Right lobe of liver (tissue), 6 donors: Measurements from ENCODE around the gene PRKAR1B. TPM values are rescaled to one million over a fixed set of nuclear protein-coding genes. Genes with fewer than 3 reads are reported as not detected.
A peak's percentile ranks its signal among the peaks of the same experiment; 100 is the strongest.

ENCODE experiments used
- ATAC-seq, 4 donors: fragments of 200-7000 bp; cut with Tn5 transposase; one replicate each; pipeline ENCODE4 v1.9.1; 2020; ENCODE audit warnings: mild to moderate bottlenecking in 4 of 4, moderate library complexity in 4 of 4
- DNase-seq, 3 donors: peaks; one replicate each; pipeline ENCODE4 v3.0.0-alpha.2; 2020
- H3K27ac ChIP-seq, 3 donors: fragments of 200-600 bp; one replicate each; pipeline ENCODE4 v1.8.0; 2022
- H3K27me3 ChIP-seq, 2 donors: fragments of 200-600 bp; one replicate each; pipeline ENCODE4 v1.8.0; 2022
- H3K36me3 ChIP-seq, 4 donors: fragments of 200-600 bp; sonication (generic) in 1 of 4; one replicate each; pipeline versions ENCODE4 v1.5.1 to v1.8.0; 2017 to 2022; ENCODE audit warnings: control low read depth in 1 of 4
- H3K4me1 ChIP-seq, 4 donors: fragments of 200-600 bp; sonication (generic) in 1 of 4; one replicate each; pipeline versions ENCODE4 v1.5.1 to v1.8.0; 2017 to 2022; ENCODE audit warnings: control low read depth in 1 of 4
- H3K4me3 ChIP-seq, 3 donors: fragments of 200-600 bp; one replicate each; pipeline ENCODE4 v1.8.0; 2022
- H3K9me3 ChIP-seq, 4 donors: fragments of 200-600 bp; sonication (generic) in 1 of 4; one replicate each; pipeline versions ENCODE4 v1.5.1 to v1.8.0; 2017 to 2022; ENCODE audit warnings: control low read depth in 1 of 4
- CTCF ChIP-seq, 4 donors: fragments of 200-600 bp in 3 of 4; fragments of 450-650 bp in 1 of 4; IDR thresholded peaks; one replicate each; pipeline versions ENCODE4 v1.5.1 to v1.8.0; 2016 to 2022; ENCODE audit warnings: antibody characterized with exemption in 4 of 4, mild to moderate bottlenecking in 2 of 4
- POLR2A ChIP-seq: fragments of 450-650 bp; IDR thresholded peaks from one replicate; pipeline ENCODE4 v1.6.1; 2017; ENCODE audit warnings: antibody characterized with exemption, mild to moderate bottlenecking
- WGBS: methylation state at CpG from one replicate; pipeline ENCODE4 v1.1.6; 2018; ENCODE audit warnings: low coverage, low lambda C conversion rate; ENCODE audit not compliant: insufficient coverage; ENCODE audit errors: missing lambda C conversion rate; 5-methylcytosine and 5-hydroxymethylcytosine counted together
- intact Hi-C, 2 donors: fragments of 100-400 bp; cut with DNase I; formaldehyde crosslinking; loops; one replicate each; pipeline versions ENCODE4 v1.11.2 to v1.14.1; 2022
- total RNA-seq, 6 experiments: library from RNA; depleted of rRNA in 2 of 6; stranded (reverse); fragments of >200 nt in 2 of 6; fragmentation: NEBNext Ultra II Directional in 3 of 6; extraction: Animal tissue kit (Norgen Biotek cat#: 25700) in 3 of 6; gene quantifications; one replicate each; pipeline versions ENCODE4 v1.1.0 to v1.2.4, GENCODE V29; 2016 to 2023
- donor health status: DM: no; HTN: yes; CAD: no.
- donor health status: DM: no; HTN: no; CAD: no.
- donor health status: DM: no; HTN: no; CAD: no.
- donor health status: DM: no; HTN: yes; CAD: no.
- donor health status: DM: no; HTN: yes; CAD: no.

The PRKAR1B gene
- total RNA-seq, 6 experiments from 2014 or later = 4.7 to 20.8 (median 11.3) TPM

- peak in 1 of 4 donors; percentile 4 for ATAC-seq
- TF ChIP-seq CTCF (IDR thresholded peaks at IDR 0.05) (no peak), POLR2A (no peak)
- H3K27me3 ChIP-seq = no peaks in the 10 kb centered on the region
These were observed 115.7 kb downstream of the PRKAR1B start for GRCh38 chr7:611281-611810.

GRCh38 chr7:610531-611280, 116.4 kb downstream of the PRKAR1B start:
- H3K36me3 ChIP-seq = no peaks in the 10 kb centered on the region
- peak overlapping the region in 1 of 3 donors; percentile 69 for H3K27ac ChIP-seq
- TF ChIP-seq CTCF (IDR thresholded peaks at IDR 0.05) = no peak
- no peak for TF ChIP-seq POLR2A
- WGBS = 52% methylated on average over 11 of the region's 21 CpGs
- intact Hi-C loops = no loop called here
- peak; percentile 76 to 87 (median 80) for ATAC-seq
- H3K4me1 ChIP-seq = no peaks in the 10 kb centered on the region
- no peaks in the 10 kb centered on the region for H3K27me3 ChIP-seq
- no peak overlapping the region for H3K4me3 ChIP-seq
- peak in 1 of 3 donors; percentile 47 for DNase-seq
- H3K9me3 ChIP-seq = no peaks in the 10 kb centered on the region

More at GRCh38 chr7:611281-611810, 115.7 kb downstream of the PRKAR1B start:
- peak overlapping the region in 1 of 3 donors; percentile 69 for H3K27ac ChIP-seq
- no peaks in the 10 kb centered on the region for H3K36me3 ChIP-seq
- no peak for DNase-seq
- H3K4me3 ChIP-seq = no peak overlapping the region
- intact Hi-C loops = no loop called here
- no peaks in the 10 kb centered on the region for H3K4me1 ChIP-seq
- 61% methylated on average over 4 of the region's 14 CpGs for WGBS
- H3K9me3 ChIP-seq = no peaks in the 10 kb centered on the region

GRCh38 chr7:610141-610530, 116.9 kb downstream of the PRKAR1B start:
- DNase-seq (peak in 1 of 3 donors; percentile 22), ATAC-seq (no peak)
- intact Hi-C loops = no loop called here
- WGBS = 83% methylated on average over 1 of the region's 10 CpGs
- no peaks in the 10 kb centered on the region for H3K9me3 ChIP-seq
- H3K27ac ChIP-seq = peak overlapping the region in 1 of 3 donors; percentile 69
- no peaks in the 10 kb centered on the region for H3K27me3 ChIP-seq
- TF ChIP-seq CTCF (IDR thresholded peaks at IDR 0.05) (no peak), POLR2A (no peak)
- H3K4me3 ChIP-seq = no peak overlapping the region
- no peaks in the 10 kb centered on the region for H3K36me3 ChIP-seq
- H3K4me1 ChIP-seq = no peaks in the 10 kb centered on the region

GRCh38 chr7:609365-609764, 117.7 kb downstream of the PRKAR1B start:
- TF ChIP-seq CTCF (IDR thresholded peaks at IDR 0.05) = no peak
- TF ChIP-seq POLR2A = no peak
- no peak for ATAC-seq
- H3K4me3 ChIP-seq = no peak overlapping the region
- peak in 1 of 3 donors; percentile 42 for DNase-seq
- no peaks in the 10 kb centered on the region for H3K27me3 ChIP-seq
- H3K9me3 ChIP-seq = no peaks in the 10 kb centered on the region
- H3K27ac ChIP-seq = no peak overlapping the region
- no peaks in the 10 kb centered on the region for H3K36me3 ChIP-seq
- 71% methylated on average over 7 of the region's 7 CpGs for WGBS
- intact Hi-C loops = no loop called here
- H3K4me1 ChIP-seq = no peaks in the 10 kb centered on the region
